ENCODE measurements around the gene LARP1.

DNA sequence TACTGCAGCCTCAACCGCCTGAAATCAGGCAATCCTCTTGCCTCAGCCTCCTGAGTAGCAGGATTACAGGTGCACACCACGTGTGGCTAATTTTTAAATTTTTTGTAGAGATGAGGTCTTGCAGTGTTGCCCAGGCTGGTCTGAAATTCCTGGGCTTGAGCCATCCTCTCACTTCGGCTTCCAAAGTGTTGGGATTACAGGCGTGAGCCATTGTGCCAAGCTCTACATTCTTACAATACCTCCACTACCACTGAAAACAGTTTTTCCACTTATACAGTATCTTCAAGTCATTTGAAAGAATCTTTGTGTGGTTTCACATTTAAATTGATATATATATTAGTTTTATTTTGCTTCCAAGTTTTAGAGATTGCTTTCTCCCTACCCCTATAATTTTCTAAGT lies 42.6 kb downstream of the LARP1 start:
- TF ChIP-seq OSR1 (CRISPR knock-in tag; IDR thresholded peaks at IDR 0.05), result no peak
- no peak for TF ChIP-seq GLIS3 (CRISPR knock-in tag; IDR thresholded peaks at IDR 0.05)
- TF ChIP-seq BACH2 (CRISPR knock-in tag; IDR thresholded peaks at IDR 0.05; ENCODE audit: borderline replicate concordance), result no peak
- no peak for TF ChIP-seq ZNF565 (CRISPR knock-in tag; conservative IDR thresholded peaks at IDR 0.05; ENCODE audit: low read depth)
- TF ChIP-seq, protein P1, sequence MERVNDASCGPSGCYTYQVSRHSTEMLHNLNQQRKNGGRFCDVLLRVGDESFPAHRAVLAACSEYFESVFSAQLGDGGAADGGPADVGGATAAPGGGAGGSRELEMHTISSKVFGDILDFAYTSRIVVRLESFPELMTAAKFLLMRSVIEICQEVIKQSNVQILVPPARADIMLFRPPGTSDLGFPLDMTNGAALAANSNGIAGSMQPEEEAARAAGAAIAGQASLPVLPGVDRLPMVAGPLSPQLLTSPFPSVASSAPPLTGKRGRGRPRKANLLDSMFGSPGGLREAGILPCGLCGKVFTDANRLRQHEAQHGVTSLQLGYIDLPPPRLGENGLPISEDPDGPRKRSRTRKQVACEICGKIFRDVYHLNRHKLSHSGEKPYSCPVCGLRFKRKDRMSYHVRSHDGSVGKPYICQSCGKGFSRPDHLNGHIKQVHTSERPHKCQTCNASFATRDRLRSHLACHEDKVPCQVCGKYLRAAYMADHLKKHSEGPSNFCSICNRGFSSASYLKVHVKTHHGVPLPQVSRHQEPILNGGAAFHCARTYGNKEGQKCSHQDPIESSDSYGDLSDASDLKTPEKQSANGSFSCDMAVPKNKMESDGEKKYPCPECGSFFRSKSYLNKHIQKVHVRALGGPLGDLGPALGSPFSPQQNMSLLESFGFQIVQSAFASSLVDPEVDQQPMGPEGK (CRISPR knock-in tag; IDR thresholded peaks at IDR 0.05; ENCODE audit: borderline replicate concordance), result no peak
- no peak for TF ChIP-seq ZFP30 (CRISPR knock-in tag; IDR thresholded peaks at IDR 0.05)
